ENCODE measurements around the gene ELFN2. TPM values are rescaled to one million over a fixed set of nuclear protein-coding genes. Genes with fewer than 3 reads are reported as not detected.

The ELFN2 gene
- total RNA-seq, 1 donor from 2014 or later = 0.26 TPM

- no peaks in the 10 kb centered on the region for H3K27me3 ChIP-seq (ENCODE audit: control insufficient read depth, insufficient read depth, low read length)
- H3K36me3 ChIP-seq (ENCODE audit: control insufficient read depth, insufficient read depth, low read length) = no peaks in the 10 kb centered on the region
- peak overlapping the region; percentile 5 for H3K4me3 ChIP-seq (ENCODE audit: low read depth, low read length)
- no peak for TF ChIP-seq CTCF (IDR thresholded peaks at IDR 0.05; ENCODE audit: insufficient read depth, low read length, severe bottlenecking)
- no peak for FAIRE-seq
- no peak for DNase-seq (ENCODE audit: low read depth)
Observed at GRCh38 chr22:37334461-37334858, 92.8 kb downstream of the ELFN2 start.

- DNase-seq (ENCODE audit: low read depth) = no peak
- FAIRE-seq = no peak
- no peak for TF ChIP-seq CTCF (IDR thresholded peaks at IDR 0.05; ENCODE audit: insufficient read depth, low read length, severe bottlenecking)
- H3K36me3 ChIP-seq (ENCODE audit: control insufficient read depth, insufficient read depth, low read length) = no peaks in the 10 kb centered on the region
- peak overlapping the region; percentile 5 for H3K4me3 ChIP-seq (ENCODE audit: low read depth, low read length)
- H3K27me3 ChIP-seq (ENCODE audit: control insufficient read depth, insufficient read depth, low read length) = no peaks in the 10 kb centered on the region
Observed at GRCh38 chr22:37333724-37334460, 93.4 kb downstream of the ELFN2 start.

GRCh38 chr22:37331856-37332536 lies 95.3 kb downstream of the ELFN2 start:
- H3K27me3 ChIP-seq (ENCODE audit: control insufficient read depth, insufficient read depth, low read length) = no peaks in the 10 kb centered on the region
- H3K36me3 ChIP-seq (ENCODE audit: control insufficient read depth, insufficient read depth, low read length) = no peaks in the 10 kb centered on the region
- TF ChIP-seq CTCF (IDR thresholded peaks at IDR 0.05; ENCODE audit: insufficient read depth, low read length, severe bottlenecking) = peak; percentile 2
- no peak overlapping the region for H3K4me3 ChIP-seq (ENCODE audit: low read depth, low read length)
- FAIRE-seq = no peak
- DNase-seq (ENCODE audit: low read depth) = no peak

DNA sequence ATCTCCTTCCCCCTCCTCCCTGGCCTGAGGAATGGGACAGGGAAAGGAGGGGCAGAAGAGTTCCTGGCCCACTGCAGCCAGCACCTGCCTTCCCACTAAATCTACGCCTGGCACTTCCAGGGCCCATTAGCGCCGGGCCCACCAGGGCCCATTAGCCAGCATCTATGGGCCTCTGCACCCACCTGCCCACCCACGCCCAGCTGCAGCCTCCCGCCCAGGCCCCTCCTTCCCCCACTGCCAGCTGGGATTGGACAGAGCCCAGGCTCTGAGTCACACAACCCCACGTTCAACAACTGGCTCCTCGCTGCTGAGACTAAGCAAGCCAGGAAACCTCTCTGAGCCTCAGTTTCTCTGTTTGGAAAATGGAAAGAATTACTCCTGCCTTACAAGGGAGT lies 96.2 kb downstream of the ELFN2 start:
- Histone ChIP-seq H3K4me3 (ENCODE audit: low read depth, low read length) (no peak overlapping the region), H3K36me3 (ENCODE audit: control insufficient read depth, insufficient read depth, low read length) (no peaks in the 10 kb centered on the region), H3K27me3 (ENCODE audit: control insufficient read depth, insufficient read depth, low read length) (no peaks in the 10 kb centered on the region)
- peak; percentile 71 for DNase-seq (ENCODE audit: low read depth)
- TF ChIP-seq CTCF (IDR thresholded peaks at IDR 0.05; ENCODE audit: insufficient read depth, low read length, severe bottlenecking) = no peak
- FAIRE-seq = no peak

GRCh38 chr22:37330200-37331033 lies 96.9 kb downstream of the ELFN2 start:
- H3K27me3 ChIP-seq (ENCODE audit: control insufficient read depth, insufficient read depth, low read length) = no peaks in the 10 kb centered on the region
- H3K36me3 ChIP-seq (ENCODE audit: control insufficient read depth, insufficient read depth, low read length) = no peaks in the 10 kb centered on the region
- FAIRE-seq = no peak
- peak; percentile 91 for DNase-seq (ENCODE audit: low read depth)
- H3K4me3 ChIP-seq (ENCODE audit: low read depth, low read length) = no peak overlapping the region
- TF ChIP-seq CTCF (IDR thresholded peaks at IDR 0.05; ENCODE audit: insufficient read depth, low read length, severe bottlenecking) = peak; percentile 49

Measured in bronchial epithelial cell (primary cell).